HG03558 (cell line): ENCODE results near the gene CAMSAP2.
A peak's percentile ranks its signal among the peaks of the same experiment; 100 is the strongest.

Experiments used
- ATAC-seq: cut with Tn5 transposase; IDR thresholded peaks from one replicate; pipeline ENCODE4 v1.9.1; 2021; ENCODE audit warnings: moderate number of reproducible peaks; ENCODE audit not compliant: unreplicated experiment; ENCODE audit errors: extremely low read depth

CAMSAP2 gene

DNA sequence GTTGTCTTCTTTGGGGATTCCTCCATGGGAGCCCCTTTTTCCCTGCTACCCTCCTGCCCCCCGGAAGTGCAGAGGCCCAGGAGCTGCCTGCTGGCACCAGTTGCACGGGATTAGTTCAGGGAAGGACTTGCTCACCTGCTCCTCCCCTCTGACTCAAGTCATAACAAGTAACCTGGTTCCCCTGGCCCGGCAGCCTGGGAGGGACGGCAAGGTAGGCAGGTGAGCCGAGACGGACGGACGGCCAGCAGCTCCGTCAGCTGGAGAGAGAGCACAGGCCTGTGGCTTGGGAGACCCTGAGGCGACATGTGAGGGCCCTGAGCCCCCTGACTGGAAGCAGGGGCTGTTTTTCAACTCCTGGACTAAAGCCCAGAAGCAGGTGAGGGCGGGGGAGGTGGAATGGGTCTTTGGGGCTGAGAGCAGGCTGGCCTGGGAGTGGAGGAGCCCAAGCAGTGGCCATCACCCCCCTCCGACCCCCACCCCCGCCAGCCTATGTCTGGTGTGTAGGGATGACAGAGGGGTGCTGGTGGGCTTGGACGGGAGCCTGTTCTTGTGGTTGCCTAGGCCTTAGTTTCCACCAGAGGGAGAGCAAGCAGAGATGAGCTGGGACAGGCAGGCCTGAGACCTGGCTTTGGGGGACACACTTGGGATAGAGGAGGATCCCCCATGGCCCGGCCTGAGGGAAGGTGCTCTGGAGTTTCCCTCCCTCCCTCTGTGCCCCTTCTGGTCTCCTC, 156.2 kb downstream of the CAMSAP2 start, which contains the start of gene INAVA:
Gene INAVA, plus strand, starts transcription at position 189 of the 731 bp plus-strand sequence. CDS start 3,501 bp downstream, outside the sequence.
- ATAC-seq: no peak

GRCh38 chr1:200895443-200895789, 156.7 kb downstream of the CAMSAP2 start:
- no peak for ATAC-seq

- no peak for ATAC-seq
Measured at GRCh38 chr1:200895801-200896530, 157.3 kb downstream of the CAMSAP2 start.

DNA sequence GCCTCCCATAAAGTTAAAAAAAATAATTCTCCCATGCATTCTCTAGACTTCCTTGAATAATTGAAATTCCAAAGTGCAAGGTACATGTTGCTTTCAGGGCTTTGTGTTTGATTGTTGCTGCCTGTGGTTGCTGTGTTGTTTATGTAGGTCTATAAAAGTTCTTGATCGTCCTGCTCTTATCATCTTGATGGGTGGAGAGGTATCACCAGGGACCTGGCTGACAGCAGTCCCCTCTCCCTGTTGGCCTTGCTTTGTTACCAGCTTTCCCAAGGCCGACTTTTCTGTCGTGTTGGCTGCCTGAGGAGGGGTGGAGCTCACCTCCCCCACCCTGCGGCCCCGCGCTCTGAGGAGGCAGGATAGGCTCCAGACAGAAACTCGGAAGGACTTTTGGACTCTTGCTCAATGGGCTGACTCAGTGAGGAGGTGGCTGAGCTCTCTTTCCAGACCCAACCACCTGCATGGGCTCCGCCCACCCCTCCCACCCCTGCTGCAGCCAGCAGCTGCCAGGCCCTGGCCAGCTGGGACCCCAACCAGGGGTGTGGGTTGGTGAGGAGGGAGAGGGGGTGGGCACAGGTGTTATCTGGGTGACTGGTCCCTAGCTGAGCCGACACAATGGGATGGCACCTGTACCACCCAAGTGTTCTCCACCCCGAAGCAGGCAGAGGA, 158.0 kb downstream of the CAMSAP2 start:
- no peak for ATAC-seq

DNA sequence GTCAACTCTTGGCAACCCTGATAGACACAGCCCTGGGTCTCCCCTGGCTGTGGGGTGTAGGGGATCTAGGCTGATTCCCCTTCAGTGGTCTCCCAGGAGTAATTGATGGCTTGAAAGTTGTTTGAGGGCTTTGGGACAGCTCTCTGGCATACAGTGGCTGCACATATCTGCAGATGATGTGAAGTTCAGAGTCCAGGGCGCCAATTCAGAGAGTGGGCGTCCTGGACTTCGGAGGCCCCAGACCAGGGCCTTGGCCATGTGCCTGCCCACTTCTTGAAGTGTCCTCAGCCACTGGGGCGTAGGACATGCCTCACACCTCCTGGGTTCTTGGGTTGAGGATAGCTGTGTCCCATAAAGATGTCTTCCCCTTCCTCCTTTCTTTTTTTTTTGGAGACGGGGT, 158.6 kb downstream of the CAMSAP2 start:
- no peak for ATAC-seq

- no peak for ATAC-seq
Measured at GRCh38 chr1:200899015-200899386, 160.3 kb downstream of the CAMSAP2 start.

GRCh38 chr1:200899451-200899915, 160.8 kb downstream of the CAMSAP2 start:
- ATAC-seq: no peak

DNA sequence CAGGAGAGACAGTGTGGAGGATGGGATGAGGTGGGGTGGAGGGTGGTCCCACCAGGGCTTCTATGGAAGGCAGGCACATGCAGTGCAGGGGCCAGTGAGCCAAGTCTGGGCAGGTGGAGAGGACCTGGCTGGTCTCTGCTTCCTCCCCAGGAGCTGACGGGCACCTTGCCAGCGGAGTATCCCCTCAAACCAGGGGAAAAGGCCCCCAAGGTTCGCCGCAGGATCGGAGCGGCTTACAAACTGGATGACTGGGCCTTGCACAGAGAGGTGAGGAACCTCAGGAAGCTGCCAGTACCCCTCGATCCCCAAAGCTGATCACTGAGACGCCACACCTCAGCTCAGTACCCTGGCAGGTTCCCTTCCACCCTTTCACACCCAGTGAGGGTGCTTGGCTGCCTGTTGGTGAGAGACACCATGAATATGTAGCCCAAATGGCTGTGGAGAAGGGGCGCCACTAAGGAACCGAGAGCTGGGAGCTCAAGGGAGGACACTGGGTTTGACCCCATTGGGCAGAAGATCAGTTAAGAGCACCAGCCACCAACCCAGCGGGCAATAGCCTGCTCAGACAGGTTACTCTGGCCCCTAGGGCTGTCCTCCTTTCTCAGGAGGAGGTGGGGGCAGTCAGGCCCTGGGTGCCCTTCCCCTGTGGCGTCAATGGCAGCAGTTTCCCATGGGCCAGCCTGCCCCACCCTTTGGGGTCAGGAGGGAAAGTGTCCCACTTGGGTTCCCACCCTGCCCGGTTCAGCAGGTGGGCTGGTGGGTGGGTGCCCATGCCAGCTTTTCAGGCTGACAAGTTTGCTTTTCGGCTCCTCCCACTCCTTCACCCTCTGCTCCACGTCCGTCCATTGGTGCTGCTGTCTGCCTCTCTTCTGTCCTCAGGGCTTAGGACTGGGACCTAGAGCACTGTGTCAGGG, 161.5 kb downstream of the CAMSAP2 start:
- no peak for ATAC-seq

DNA sequence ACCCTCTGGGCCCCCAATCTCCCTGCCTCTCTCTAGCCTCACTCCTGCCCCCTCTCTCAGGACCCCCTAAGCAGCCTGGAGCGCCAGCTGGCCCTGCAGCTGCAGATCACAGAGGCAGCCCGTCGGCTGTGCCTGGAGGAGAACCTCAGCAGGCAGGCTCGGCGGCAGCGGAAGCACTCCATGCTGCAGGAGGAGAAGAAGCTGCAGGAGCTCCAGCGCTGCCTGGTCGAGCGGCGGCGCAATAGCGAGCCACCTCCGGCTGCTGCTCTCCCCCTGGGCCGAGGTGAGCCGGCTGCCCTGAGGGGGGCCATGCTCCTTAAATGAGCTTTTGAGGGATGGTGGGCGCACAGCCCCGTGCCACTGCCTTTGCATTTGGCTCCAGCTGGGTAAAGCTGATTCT, 162.2 kb downstream of the CAMSAP2 start:
- ATAC-seq: no peak

DNA sequence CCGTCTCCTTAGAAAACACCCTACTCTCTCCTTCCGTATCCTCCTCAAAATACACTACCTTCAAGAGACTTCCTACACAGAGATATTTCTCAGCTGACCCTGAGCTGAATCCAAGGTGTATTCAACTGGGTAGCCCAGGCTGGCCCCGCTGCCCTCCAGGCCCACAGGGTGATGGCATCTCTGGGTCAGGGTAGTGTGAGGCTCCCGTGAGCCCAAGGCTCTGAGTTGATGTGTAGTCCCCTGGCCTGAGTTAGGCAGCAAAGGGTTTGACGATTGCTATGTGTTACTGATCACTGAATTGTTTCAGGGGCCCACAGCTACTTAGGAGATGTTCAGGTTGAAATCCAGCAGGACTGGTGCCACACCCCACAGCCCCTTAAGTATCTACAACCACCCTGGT, 162.7 kb downstream of the CAMSAP2 start:
- ATAC-seq: no peak

GRCh38 chr1:200901796-200902444, 163.2 kb downstream of the CAMSAP2 start:
- no peak for ATAC-seq

DNA sequence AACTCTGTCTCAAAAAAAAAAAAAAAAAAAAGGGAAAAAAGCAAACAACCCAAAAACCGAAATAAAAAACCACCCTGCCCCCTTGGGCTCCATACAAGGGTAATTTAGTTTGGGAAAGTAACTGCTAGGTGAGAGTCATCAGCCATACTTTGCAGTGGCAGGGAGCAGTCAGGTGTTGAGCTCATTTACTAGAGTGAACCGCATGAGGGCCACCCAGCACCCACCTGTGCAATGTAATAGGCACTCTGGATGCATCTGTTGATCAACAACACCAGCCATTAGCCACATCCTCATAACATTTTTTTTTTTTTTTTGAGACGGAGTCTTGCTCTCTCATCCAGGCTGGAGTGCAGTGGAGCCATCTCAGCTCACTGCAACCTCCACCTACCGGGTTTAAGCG, 165.1 kb downstream of the CAMSAP2 start:
- ATAC-seq: no peak

GRCh38 chr1:200904772-200905171, 166.1 kb downstream of the CAMSAP2 start:
- no peak for ATAC-seq

DNA sequence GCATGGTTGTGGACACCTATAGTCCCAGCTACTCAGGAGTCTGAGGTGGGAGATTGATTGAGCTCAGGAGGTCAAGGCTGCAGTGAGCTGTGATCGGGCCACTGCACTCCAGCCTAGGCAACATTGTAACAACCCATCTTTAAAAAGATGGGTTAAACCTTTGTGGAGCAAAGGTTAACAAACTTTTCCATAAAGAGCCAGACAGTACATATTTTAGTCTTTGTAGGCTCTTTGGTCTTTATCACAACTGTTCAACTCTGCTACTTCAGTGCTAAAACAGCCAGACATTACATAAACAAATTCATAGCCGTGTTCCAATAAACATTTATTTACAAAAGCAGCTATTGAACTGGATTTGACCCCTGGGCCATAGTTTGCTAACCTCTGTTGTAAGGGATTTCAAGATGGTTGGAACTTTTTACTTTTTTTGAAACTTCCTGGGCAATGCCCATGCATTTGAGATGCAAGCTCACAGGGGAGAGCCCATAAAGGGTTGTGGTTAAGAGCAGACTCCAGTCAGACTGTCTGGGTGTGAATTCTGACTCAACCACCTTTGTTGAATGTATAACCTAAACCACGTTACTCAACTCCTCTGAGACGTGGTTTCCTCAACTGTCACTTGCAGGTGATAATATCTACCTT, 166.8 kb downstream of the CAMSAP2 start:
- no peak for ATAC-seq

DNA sequence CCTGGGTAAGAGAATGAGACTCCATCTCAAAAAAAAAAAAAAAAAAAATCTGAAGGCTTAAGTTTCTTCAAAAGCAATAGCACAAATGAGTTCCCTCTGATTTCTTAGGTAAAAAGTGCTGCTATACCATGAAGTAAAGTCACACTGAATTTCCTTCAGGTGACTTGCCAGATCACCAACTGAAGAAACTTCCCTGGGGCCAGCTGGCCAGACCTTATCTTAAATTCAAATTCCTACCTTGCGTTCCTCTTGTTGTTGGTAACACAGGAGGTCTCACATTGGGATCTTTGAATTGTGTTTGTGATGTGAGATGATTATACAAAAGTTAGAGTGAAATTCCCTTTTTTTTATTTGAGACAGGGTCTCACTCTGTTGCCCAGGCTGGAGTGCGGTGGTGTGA, 167.8 kb downstream of the CAMSAP2 start:
- no peak for ATAC-seq

DNA sequence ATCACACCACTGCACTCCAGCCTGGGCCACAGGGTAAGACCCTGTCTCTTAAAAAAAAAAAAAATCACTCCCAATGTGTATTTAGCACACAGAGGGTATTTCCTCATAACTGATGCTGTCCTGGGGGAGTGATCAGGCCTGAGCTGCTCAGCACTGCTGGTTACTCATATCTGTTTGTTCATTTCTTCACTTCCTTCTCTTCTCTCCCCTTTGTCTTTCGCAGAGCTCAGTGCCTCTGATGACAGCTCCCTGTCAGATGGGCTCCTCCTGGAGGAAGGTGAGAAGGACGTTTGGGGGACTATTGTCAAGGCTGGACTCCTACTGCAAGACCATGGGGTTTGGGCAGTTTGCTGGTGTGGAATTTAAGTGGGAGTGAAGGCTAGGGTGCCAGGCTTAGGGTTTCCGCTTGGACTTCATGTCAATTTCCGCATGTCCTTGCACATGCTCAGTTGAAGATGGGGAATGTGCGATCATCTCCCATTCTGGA, 169.0 kb downstream of the CAMSAP2 start:
- ATAC-seq: peak; percentile 33

GRCh38 chr1:200908191-200908868, 169.6 kb downstream of the CAMSAP2 start:
- no peak for ATAC-seq

GRCh38 chr1:200909071-200909470, 170.4 kb downstream of the CAMSAP2 start:
- ATAC-seq: no peak
